Adrenal gland (tissue), 12 donors: ENCODE results near the gene SMAP2. TPM values are rescaled to one million over a fixed set of nuclear protein-coding genes. Genes with fewer than 3 reads are reported as not detected.
A peak's percentile ranks its signal among the peaks of the same experiment; 100 is the strongest.

Experiments used
- DNase-seq, 7 donors: peaks; one replicate each; pipeline ENCODE4 v3.0.0-alpha.2; 2019 to 2020
- H3K27ac ChIP-seq, 5 donors: fragments of 200-600 bp; sonication (generic) in 4 of 5; 1 replicate in 3 of 5; 2 replicates in 2 of 5; pipeline versions ENCODE4 v1.5.1 to v1.8.0; 2016 to 2020; ENCODE audit warnings: mild to moderate bottlenecking in 1 of 5
- H3K27me3 ChIP-seq: fragments of 200-600 bp; 2 replicates; pipeline ENCODE4 v1.8.0; 2021
- H3K36me3 ChIP-seq, 2 donors: fragments of 200-600 bp; replicated peaks in 1 of 2; 1 replicate in 1 of 2; 2 replicates in 1 of 2; pipeline versions ENCODE4 v1.5.1 to v1.8.0; 2018 to 2022
- H3K4me1 ChIP-seq, 2 donors: fragments of 200-600 bp; replicated peaks in 1 of 2; 1 replicate in 1 of 2; 2 replicates in 1 of 2; pipeline versions ENCODE4 v1.5.1 to v1.8.0; 2018 to 2021
- H3K4me3 ChIP-seq, 4 donors: fragments of 200-600 bp; sonication (generic) in 3 of 4; one replicate each; pipeline ENCODE4 v1.5.1; 2016 to 2018
- H3K9me3 ChIP-seq, 3 donors: fragments of 200-600 bp; sonication (generic) in 1 of 3; replicated peaks in 1 of 3; 1 replicate in 2 of 3; 2 replicates in 1 of 3; pipeline versions ENCODE4 v1.5.1 to v1.8.0; 2016 to 2021
- POLR2A ChIP-seq, 2 donors: fragments of 450-650 bp; IDR thresholded peaks; one replicate each; pipeline ENCODE4 v1.6.1; 2017; ENCODE audit warnings: antibody characterized with exemption in 2 of 2, mild to moderate bottlenecking in 2 of 2, moderate library complexity in 1 of 2
- WGBS, 4 donors: extraction: QIAGEN DNeasy Blood & Tissue Kit in 2 of 4; methylation state at CpG; one replicate each; pipeline versions ENCODE4 v1.1.5 to v1.1.7; 2013 to 2017; 5-methylcytosine and 5-hydroxymethylcytosine counted together
- intact Hi-C, 2 donors: fragments of 100-400 bp; cut with DNase I; formaldehyde crosslinking; loops; one replicate each; pipeline versions ENCODE4 v1.14.1 to v1.15.0; 2022 to 2023
- polyA plus RNA-seq, 3 donors: library from polyadenylated mRNA; stranded (reverse); fragments of 200-250 nt in 2 of 3; fragments of 350-450 nt in 1 of 3; fragmentation: Illumina TruSeq in 1 of 3; extraction: RNeasy Lipid Tissue Mini Kit (QIAGEN cat#74804) in 1 of 3; gene quantifications; one replicate each; pipeline ENCODE4 v1.2.3, GENCODE V29; 2013 to 2014
- total RNA-seq, 9 donors: library from RNA; depleted of rRNA in 4 of 9; stranded (reverse); fragments of >200 nt in 4 of 9; fragments of 120-200 nt in 1 of 9; fragmentation: NEBNext Ultra II Directional in 1 of 9; extraction: Animal tissue kit (Norgen Biotek cat#: 25700) in 1 of 9; gene quantifications; one replicate each; pipeline versions ENCODE4 v1.1.0 to v1.2.4, GENCODE V29; 2013 to 2023
- TF ChIP-seq, protein P1 (sequence below), 6 experiments: fragments of 450-650 bp in 4 of 6; fragments of 200-600 bp in 2 of 6; sonication (generic) in 1 of 6; IDR thresholded peaks; 1 replicate in 5 of 6; 2 replicates in 1 of 6; pipeline versions ENCODE4 v1.5.1 to v1.8.0; 2016 to 2021; ENCODE audit warnings: antibody characterized with exemption in 6 of 6, mild to moderate bottlenecking in 2 of 6, moderate library complexity in 1 of 6
- donor health status: healthy with polysubstance abuse.
- donor health status: Bipolar disorder and iron deficiency.
- donor health status: DM: yes; HTN: yes; CAD: no.
- donor health status: DM: no; HTN: no; CAD: no.
- donor health status: DM: no; HTN: no; CAD: no.
- donor health status: DM: yes; HTN: yes; CAD: no.

Gene SMAP2
- total and polyA plus RNA-seq, 12 donors: 15.0 to 55.9 (median 36.3) TPM

DNA sequence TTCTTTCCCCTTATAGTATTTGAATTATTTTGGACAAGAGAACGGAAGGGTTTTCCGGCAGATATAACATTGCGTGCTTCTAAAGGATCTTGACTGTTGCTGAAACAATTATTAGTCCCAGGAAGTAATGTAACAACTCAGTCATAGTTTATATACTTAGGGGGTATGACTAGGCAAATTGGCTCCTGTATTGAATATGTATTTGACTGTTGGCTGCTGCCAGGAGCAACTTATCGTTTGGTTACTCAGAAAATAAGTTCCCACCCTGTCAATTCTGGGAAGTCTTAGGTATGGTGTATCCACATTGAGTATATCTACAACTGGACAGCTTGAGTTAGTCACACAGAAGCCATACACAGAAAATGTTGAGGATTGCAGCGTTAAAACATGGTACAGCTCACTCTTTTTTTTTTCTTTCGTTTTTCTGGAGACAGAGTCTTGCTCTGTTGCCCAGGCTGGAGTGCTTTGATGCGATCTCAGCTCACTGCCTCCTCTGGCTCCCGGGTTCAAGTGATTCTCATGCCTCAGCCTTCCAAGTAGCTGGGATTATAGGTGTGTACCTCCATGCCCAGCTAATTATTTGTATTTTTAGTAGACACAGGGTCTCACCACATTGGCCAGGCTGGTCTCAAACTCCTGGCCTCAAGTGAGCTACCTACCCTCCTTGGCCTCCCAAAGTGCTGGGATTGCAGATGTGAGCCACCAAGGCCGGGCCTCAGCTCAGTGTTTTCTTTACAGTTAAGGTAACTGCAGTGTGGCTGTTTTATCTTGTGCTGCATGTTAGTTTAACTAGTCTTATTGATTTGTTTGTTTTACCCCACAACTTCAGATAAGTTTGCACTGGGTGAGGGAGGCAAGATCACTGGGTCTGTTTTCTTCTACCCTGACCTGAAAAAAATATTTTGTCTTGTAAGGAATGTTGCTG, 10.2 kb downstream of the SMAP2 start:
- peak overlapping the region in 4 of 5 donors; percentile 31 to 84 (median 73) for H3K27ac ChIP-seq
- no peaks in the 10 kb centered on the region for H3K9me3 ChIP-seq
- intact Hi-C loops: no loop called here
- H3K27me3 ChIP-seq: no peaks in the 10 kb centered on the region
- no peak overlapping the region for H3K4me3 ChIP-seq
- TF ChIP-seq, protein P1, sequence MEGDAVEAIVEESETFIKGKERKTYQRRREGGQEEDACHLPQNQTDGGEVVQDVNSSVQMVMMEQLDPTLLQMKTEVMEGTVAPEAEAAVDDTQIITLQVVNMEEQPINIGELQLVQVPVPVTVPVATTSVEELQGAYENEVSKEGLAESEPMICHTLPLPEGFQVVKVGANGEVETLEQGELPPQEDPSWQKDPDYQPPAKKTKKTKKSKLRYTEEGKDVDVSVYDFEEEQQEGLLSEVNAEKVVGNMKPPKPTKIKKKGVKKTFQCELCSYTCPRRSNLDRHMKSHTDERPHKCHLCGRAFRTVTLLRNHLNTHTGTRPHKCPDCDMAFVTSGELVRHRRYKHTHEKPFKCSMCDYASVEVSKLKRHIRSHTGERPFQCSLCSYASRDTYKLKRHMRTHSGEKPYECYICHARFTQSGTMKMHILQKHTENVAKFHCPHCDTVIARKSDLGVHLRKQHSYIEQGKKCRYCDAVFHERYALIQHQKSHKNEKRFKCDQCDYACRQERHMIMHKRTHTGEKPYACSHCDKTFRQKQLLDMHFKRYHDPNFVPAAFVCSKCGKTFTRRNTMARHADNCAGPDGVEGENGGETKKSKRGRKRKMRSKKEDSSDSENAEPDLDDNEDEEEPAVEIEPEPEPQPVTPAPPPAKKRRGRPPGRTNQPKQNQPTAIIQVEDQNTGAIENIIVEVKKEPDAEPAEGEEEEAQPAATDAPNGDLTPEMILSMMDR (IDR thresholded peaks at IDR 0.05): no peak
- no peak for TF ChIP-seq POLR2A (IDR thresholded peaks at IDR 0.05)
- no peak for DNase-seq
- H3K36me3 ChIP-seq: no peaks in the 10 kb centered on the region
- peaks cover 7 to 69% of the 10 kb centered on the region in 2 donors for H3K4me1 ChIP-seq
- WGBS, 4 donors: 77 to 83% (median 81%) methylated on average over 9 of the region's 9 CpGs

DNA sequence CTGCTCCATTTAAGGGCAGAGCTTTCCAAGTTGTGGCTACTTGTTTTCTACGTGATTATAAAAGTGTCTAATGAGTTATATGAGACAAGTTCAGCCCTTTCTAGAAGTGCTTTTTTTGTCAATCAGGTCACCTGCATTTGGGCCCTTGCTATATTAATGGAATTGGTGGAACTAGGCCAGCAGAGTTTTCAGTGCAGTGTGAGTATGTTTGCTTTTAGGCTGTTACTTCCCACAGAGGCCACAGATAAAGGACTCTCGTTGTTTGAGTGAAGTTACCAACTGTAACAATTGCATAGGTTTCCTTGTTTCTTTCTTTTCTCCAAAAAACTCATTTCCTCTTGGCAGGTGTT, 10.9 kb downstream of the SMAP2 start:
- TF ChIP-seq POLR2A (IDR thresholded peaks at IDR 0.05): no peak
- TF ChIP-seq, protein P1 (IDR thresholded peaks at IDR 0.05): no peak
- no peaks in the 10 kb centered on the region for H3K27me3 ChIP-seq
- intact Hi-C loops: no loop called here
- 35 to 38% (median 36%) methylated on average over 2 of the region's 2 CpGs for WGBS, 4 donors
- no peak overlapping the region for H3K4me3 ChIP-seq
- no peaks in the 10 kb centered on the region for H3K36me3 ChIP-seq
- H3K9me3 ChIP-seq: no peaks in the 10 kb centered on the region
- H3K27ac ChIP-seq: peak overlapping the region; percentile 31 to 84 (median 65)
- peaks cover 7 to 68% of the 10 kb centered on the region in 2 donors for H3K4me1 ChIP-seq
- no peak for DNase-seq

DNA sequence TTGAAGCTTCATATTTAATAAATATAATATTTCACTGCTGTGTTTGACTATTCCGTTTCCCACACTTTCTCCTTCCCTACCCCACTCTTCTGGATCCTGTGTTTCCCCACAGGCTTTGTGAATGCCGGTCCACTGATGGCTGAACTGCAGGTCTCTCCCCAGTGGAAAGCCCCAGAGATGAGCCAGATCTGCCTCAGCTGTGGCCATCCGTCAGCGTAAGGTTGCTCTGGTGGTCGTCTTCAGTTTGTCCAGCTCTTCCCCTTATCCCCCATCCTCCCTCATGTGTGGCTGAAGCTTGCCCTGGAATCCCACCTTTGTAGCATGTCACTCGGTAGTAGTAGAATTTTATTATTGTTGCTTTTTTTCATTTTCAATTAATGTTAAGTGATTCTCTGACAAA, 11.4 kb downstream of the SMAP2 start:
- Histone ChIP-seq H3K27me3 (no peaks in the 10 kb centered on the region), H3K36me3 (no peaks in the 10 kb centered on the region), H3K27ac (peak overlapping the region; percentile 31 to 84 (median 65)), H3K9me3 (no peaks in the 10 kb centered on the region), H3K4me3 (no peak overlapping the region), H3K4me1 (peaks cover 7 to 67% of the 10 kb centered on the region in 2 donors)
- intact Hi-C loops: no loop called here
- no peak for DNase-seq
- 80 to 86% (median 83%) methylated on average over 6 of the region's 6 CpGs for WGBS, 4 donors
- TF ChIP-seq, protein P1 (IDR thresholded peaks at IDR 0.05): no peak
- no peak for TF ChIP-seq POLR2A (IDR thresholded peaks at IDR 0.05)

DNA sequence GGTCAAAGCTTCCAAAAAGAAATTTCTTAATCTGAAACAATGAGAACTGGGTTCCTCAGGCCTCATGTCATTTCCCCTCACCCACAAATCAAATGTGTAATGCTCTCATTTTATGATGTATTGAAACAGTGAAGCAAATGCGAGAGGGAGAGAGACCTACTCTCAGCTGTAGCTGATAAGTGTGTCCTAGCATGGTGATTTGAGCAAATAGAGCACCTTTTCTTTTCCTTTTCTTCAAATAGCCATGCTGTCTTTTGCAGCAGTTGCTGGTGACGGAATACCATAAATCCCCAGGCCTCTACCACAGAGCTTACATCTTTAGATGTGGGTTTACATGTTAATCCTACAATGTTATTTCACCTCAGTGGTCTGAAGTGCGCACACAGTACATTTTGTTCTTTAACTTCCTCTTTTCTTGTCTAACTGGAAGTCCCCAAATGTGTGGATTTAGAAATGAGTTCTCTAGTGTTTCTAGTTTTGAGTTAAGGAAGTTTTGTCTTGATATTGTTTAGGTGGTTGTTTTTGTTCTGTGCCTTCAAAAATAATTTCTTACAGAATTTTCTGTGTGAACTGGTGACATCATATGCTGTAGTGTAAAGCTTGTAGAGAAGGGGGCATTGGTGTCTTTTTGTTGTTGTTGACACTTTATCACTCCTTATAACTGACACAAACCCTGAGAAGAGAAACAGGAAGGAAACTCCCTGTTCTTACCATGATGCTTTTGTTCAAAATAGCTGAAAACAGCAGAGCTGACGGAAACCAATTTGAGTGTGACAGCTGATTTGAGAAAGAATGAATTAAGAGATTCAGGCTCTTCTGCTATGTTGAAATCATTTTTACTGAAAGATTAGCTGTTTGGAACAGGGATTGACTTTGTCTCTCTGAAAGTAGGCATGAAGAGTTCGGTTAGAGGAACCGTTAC, 12.2 kb downstream of the SMAP2 start:
- peaks cover 7 to 71% of the 10 kb centered on the region in 2 donors for H3K4me1 ChIP-seq
- WGBS, 4 donors: 64 to 67% (median 66%) methylated on average over 6 of the region's 6 CpGs
- H3K9me3 ChIP-seq: no peaks in the 10 kb centered on the region

More for the DNA sequence above, 12.2 kb downstream of the SMAP2 start:
- Histone ChIP-seq H3K27ac (peak overlapping the region; percentile 31 to 84 (median 65)), H3K36me3 (no peaks in the 10 kb centered on the region), H3K4me3 (no peak overlapping the region), H3K27me3 (no peaks in the 10 kb centered on the region)
- TF ChIP-seq, protein P1 (IDR thresholded peaks at IDR 0.05): no peak
- TF ChIP-seq POLR2A (IDR thresholded peaks at IDR 0.05): peak in 1 of 2 donors; percentile 8
- intact Hi-C loops: no loop called here
- DNase-seq: peak in 2 of 7 donors; percentile 26 to 31
